Common myeloid progenitor, CD34-positive (primary cell): ENCODE results near the gene NFYB.

ENCODE experiments used
- CTCF ChIA-PET: fragments of 350-600 bp; sonication (Branson Sonifier 250); formaldehyde crosslinking; loops from one replicate; lab custom pipeline; 2021; ENCODE audit warnings: antibody characterized with exemption; lab: Charles Lee
- POLR2A ChIA-PET: fragments of 350-600 bp; sonication (Branson Sonifier 250); formaldehyde crosslinking; loops from one replicate; lab custom pipeline; 2021; ENCODE audit warnings: antibody characterized with exemption; lab: Charles Lee
- DNase-seq, 3 donors: peaks; one replicate each; pipeline versions ENCODE4 v3.0.0 to v3.0.0-alpha.2; 2013
- H3K27ac ChIP-seq, 2 experiments: 1 replicate in 1 of 2; 2 replicates in 1 of 2; pipeline ENCODE4 v1.7.0; 2013; ENCODE audit warnings: inconsistent platforms in 2 of 2, low read length in 2 of 2, mild to moderate bottlenecking in 2 of 2, low read depth in 1 of 2, moderate library complexity in 1 of 2; ENCODE audit not compliant: severe bottlenecking in 2 of 2, insufficient read depth in 1 of 2, poor library complexity in 1 of 2
- H3K27me3 ChIP-seq, 5 experiments: replicated peaks in 2 of 5; 1 replicate in 3 of 5; 2 replicates in 2 of 5; pipeline versions ENCODE4 v1.6.1 to v1.7.0; 2013; ENCODE audit warnings: low read length in 4 of 5, mild to moderate bottlenecking in 2 of 5, moderate library complexity in 2 of 5, inconsistent platforms in 1 of 5; ENCODE audit not compliant: insufficient read depth in 5 of 5, control insufficient read depth in 4 of 5
- H3K36me3 ChIP-seq, 4 experiments: 1 replicate in 2 of 4; 2 replicates in 2 of 4; pipeline versions ENCODE4 v1.6.1 to v1.7.0; 2013; ENCODE audit warnings: low read length in 3 of 4, control low read depth in 1 of 4, mild to moderate bottlenecking in 1 of 4; ENCODE audit not compliant: control insufficient read depth in 4 of 4, insufficient read depth in 4 of 4
- H3K4me1 ChIP-seq, 4 experiments: 1 replicate in 3 of 4; 2 replicates in 1 of 4; pipeline versions ENCODE4 v1.6.1 to v1.7.1; 2013; ENCODE audit warnings: low read length in 3 of 4, mild to moderate bottlenecking in 3 of 4, control low read depth in 1 of 4, inconsistent platforms in 1 of 4, moderate library complexity in 1 of 4; ENCODE audit not compliant: control insufficient read depth in 4 of 4, insufficient read depth in 4 of 4; ENCODE audit errors: control extremely low read depth in 1 of 4
- H3K4me3 ChIP-seq, 7 experiments: 1 replicate in 4 of 7; 2 replicates in 3 of 7; pipeline versions ENCODE4 v1.5.1 to v1.7.0; 2013; ENCODE audit warnings: mild to moderate bottlenecking in 7 of 7, low read length in 6 of 7, moderate library complexity in 6 of 7, inconsistent platforms in 2 of 7, low read depth in 2 of 7, control low read depth in 1 of 7; ENCODE audit not compliant: insufficient read depth in 4 of 7, control insufficient read depth in 1 of 7; ENCODE audit errors: extremely low read depth in 1 of 7
- H3K9me3 ChIP-seq, 5 experiments: 1 replicate in 4 of 5; 2 replicates in 1 of 5; pipeline versions ENCODE4 v1.6.1 to v1.7.1; 2013; ENCODE audit warnings: low read length in 4 of 5, mild to moderate bottlenecking in 2 of 5, inconsistent platforms in 1 of 5, low read depth in 1 of 5, moderate library complexity in 1 of 5; ENCODE audit not compliant: control insufficient read depth in 4 of 5, insufficient read depth in 2 of 5; ENCODE audit errors: control extremely low read depth in 1 of 5
- WGBS: methylation state at CpG from one replicate; pipeline ENCODE4 v1.1.5; 2013; ENCODE audit not compliant: insufficient coverage; 5-methylcytosine and 5-hydroxymethylcytosine counted together

NFYB gene

DNA sequence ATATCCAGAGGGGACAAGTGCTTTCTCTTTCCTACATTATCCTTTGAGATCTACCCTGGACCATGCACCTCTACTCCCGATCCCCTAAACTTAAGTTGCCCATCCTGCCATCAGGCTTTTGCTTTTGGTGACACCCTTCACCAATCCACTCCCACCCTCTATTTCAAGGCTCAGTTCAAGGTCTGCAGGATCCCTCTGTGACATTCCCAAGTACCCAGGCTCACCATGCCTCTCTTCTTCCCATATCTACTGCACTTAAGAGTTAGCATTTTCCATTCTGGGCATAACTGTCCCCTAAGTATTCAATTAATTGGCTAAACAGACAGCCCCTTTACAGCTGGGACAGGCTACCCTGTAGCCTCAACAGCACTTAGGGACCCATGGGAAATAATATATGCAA lies 3.1 kb downstream of the NFYB start:
- CTCF ChIA-PET, result no interaction called here

GRCh38 chr12:104133866-104134265 lies 4.1 kb downstream of the NFYB start:
- no peak overlapping the region for H3K4me3 ChIP-seq
- peaks cover 8 to 40% (median 22%) of the 10 kb centered on the region in 4 experiments for H3K4me1 ChIP-seq
- H3K27me3 ChIP-seq, result no peaks in the 10 kb centered on the region
- no peaks in the 10 kb centered on the region for H3K9me3 ChIP-seq
- H3K27ac ChIP-seq, result peak overlapping the region in 1 of 2 experiments; percentile 65
- H3K36me3 ChIP-seq, result peaks cover 2 to 39% (median 32%) of the 10 kb centered on the region in 4 experiments
- POLR2A ChIA-PET, result no interaction called here
- DNase-seq, result no peak
- 100% methylated on average over 1 of the region's 1 CpG for WGBS
- CTCF ChIA-PET, result no interaction called here

More for the DNA sequence above, 3.1 kb downstream of the NFYB start:
- Histone ChIP-seq H3K36me3 (peaks cover 2 to 32% (median 24%) of the 10 kb centered on the region in 4 experiments), H3K27ac (no peak overlapping the region), H3K4me1 (peaks cover 8 to 41% (median 23%) of the 10 kb centered on the region in 4 experiments), H3K27me3 (no peaks in the 10 kb centered on the region), H3K9me3 (no peaks in the 10 kb centered on the region), H3K4me3 (no peak overlapping the region)
- POLR2A ChIA-PET, result no interaction called here
- WGBS, result 100% methylated on average over 1 of the region's 1 CpG
- no peak for DNase-seq

DNA sequence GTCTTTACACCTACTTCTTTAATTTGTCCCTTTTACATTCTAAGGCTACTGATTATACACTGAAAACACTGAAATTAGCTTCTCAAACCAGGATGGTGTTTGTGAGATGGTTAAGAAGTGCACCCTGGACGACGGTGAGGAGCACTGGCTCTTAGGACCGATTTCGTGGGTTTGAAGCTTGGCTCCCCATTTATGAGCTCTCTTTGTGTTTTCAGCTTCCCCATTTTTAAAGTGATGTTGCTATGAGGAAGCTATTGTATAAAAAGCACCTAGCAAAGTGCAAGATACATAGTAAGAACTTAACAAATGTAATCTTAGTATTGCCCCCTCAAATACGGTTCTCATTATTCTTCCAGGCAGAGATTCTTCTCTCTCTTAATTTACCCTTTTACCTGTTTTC lies 4.7 kb downstream of the NFYB start:
- peaks cover 8 to 34% (median 17%) of the 10 kb centered on the region in 4 experiments for H3K4me1 ChIP-seq
- POLR2A ChIA-PET, result no interaction called here
- WGBS, result 60% methylated on average over 1 of the region's 5 CpGs

GRCh38 chr12:104132351-104132956 lies 5.6 kb downstream of the NFYB start:
- POLR2A ChIA-PET, result interaction anchor here (0.7 kb wide), 1 partner anchor 33 kb away, joined by 4 read pairs; no protein-coding TSS in a partner anchor
- Histone ChIP-seq H3K27ac (no peak overlapping the region), H3K36me3 (peaks cover 2 to 48% (median 39%) of the 10 kb centered on the region in 4 experiments), H3K4me3 (no peak overlapping the region), H3K4me1 (peaks cover 8 to 34% (median 16%) of the 10 kb centered on the region in 4 experiments), H3K9me3 (no peaks in the 10 kb centered on the region), H3K27me3 (no peaks in the 10 kb centered on the region)
- 97% methylated on average over 4 of the region's 7 CpGs for WGBS
- CTCF ChIA-PET, result interaction anchor here (0.9 to 1.7 kb wide), 2 partner anchors 23 to 24 kb away, joined by 3 to 6 read pairs; no protein-coding TSS in a partner anchor
- peak in 2 of 3 donors; percentile 4 to 8 for DNase-seq

More for the DNA sequence above, 4.7 kb downstream of the NFYB start:
- no peaks in the 10 kb centered on the region for H3K9me3 ChIP-seq
- CTCF ChIA-PET, result interaction anchor here (0.9 kb wide), 1 partner anchor 25 kb away, joined by 3 read pairs; no protein-coding TSS in a partner anchor
- no peaks in the 10 kb centered on the region for H3K27me3 ChIP-seq
- peak in 2 of 3 donors; percentile 48 to 50 for DNase-seq
- peaks cover 2 to 42% (median 35%) of the 10 kb centered on the region in 4 experiments for H3K36me3 ChIP-seq
- H3K4me3 ChIP-seq, result peak overlapping the region in 2 of 7 experiments; percentile 19 to 24
- peak overlapping the region in 1 of 2 experiments; percentile 65 for H3K27ac ChIP-seq

DNA sequence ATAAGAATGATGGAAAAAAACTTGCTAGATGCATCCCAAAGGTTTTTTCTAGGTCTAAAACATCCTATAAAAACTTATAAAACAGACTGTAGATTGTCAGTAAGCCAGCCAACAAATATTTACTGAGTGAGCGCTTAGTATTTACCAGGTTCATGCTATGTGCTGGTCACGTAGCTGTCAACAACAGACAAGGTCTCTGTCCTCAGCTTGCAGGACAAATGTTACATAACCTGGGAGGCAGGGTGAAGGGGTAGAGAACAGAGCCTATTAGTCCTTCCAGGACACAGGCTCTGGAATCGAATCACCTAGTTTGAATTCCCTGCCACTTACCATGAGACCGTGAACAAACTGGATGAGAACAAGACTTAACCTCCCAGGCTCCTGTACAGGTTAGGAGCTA lies 6.4 kb downstream of the NFYB start:
- ChIA-PET CTCF (interaction anchor here (0.8 to 1.7 kb wide), 2 partner anchors 22 to 151 kb away, joined by 3 to 6 read pairs; no protein-coding TSS in a partner anchor), POLR2A (no interaction called here)
- no peak for DNase-seq
- H3K27ac ChIP-seq, result no peak overlapping the region
- H3K4me1 ChIP-seq, result peaks cover 5 to 30% (median 13%) of the 10 kb centered on the region in 4 experiments
- no peaks in the 10 kb centered on the region for H3K27me3 ChIP-seq
- peaks cover 2 to 55% (median 43%) of the 10 kb centered on the region in 4 experiments for H3K36me3 ChIP-seq
- H3K4me3 ChIP-seq, result no peak overlapping the region
- H3K9me3 ChIP-seq, result no peaks in the 10 kb centered on the region
- WGBS, result 90% methylated on average over 3 of the region's 4 CpGs

GRCh38 chr12:104130760-104131159 lies 7.2 kb downstream of the NFYB start:
- no peak for DNase-seq
- CTCF ChIA-PET, result interaction anchor here (0.8 kb wide), 1 partner anchor 151 kb away, joined by 3 read pairs; no protein-coding TSS in a partner anchor
- Histone ChIP-seq H3K27me3 (no peaks in the 10 kb centered on the region), H3K9me3 (no peaks in the 10 kb centered on the region), H3K36me3 (peaks cover 2 to 63% (median 47%) of the 10 kb centered on the region in 4 experiments), H3K27ac (no peak overlapping the region), H3K4me3 (no peak overlapping the region), H3K4me1 (peaks cover 0 to 21% (median 7%) of the 10 kb centered on the region in 4 experiments)
- no CpG with 5 or more reads among the region's 2 CpGs for WGBS
- POLR2A ChIA-PET, result no interaction called here

DNA sequence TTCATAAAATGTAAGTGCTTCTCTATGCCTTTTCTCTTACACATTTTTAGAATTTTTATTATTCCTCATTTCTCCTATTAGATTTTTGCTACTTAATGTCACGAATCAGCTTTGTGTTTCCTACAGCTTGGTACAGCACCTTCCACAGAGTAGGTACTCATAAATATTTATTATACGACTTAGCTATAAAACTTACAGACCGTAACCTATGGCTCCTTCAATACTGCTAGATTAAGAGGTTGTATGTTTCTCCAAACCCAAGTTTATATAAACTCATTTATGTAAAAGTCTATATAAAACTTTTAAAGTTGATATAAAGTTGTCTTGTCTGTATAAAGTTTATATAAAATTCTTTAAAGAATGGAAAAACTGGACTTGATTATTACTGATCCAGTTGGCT lies 11.5 kb downstream of the NFYB start:
- Histone ChIP-seq H3K27me3 (no peaks in the 10 kb centered on the region), H3K4me3 (no peak overlapping the region), H3K4me1 (no peaks in the 10 kb centered on the region), H3K9me3 (no peaks in the 10 kb centered on the region), H3K27ac (no peak overlapping the region), H3K36me3 (peaks cover 7 to 89% (median 45%) of the 10 kb centered on the region in 4 experiments)
- CTCF ChIA-PET, result no interaction called here
- DNase-seq, result no peak
- POLR2A ChIA-PET, result no interaction called here
- WGBS, result no CpG with 5 or more reads among the region's 3 CpGs
